Caco-2 (cell line): ENCODE results near the gene MEGF11. TPM values are rescaled to one million over a fixed set of nuclear protein-coding genes. Genes with fewer than 3 reads are reported as not detected.

Source experiments
- BruUV-seq: library from RNA; stranded (reverse); fragments of 400-500 nt; replicated peaks from 2 replicates; lab custom pipeline; 2021; lab: Mats Ljungman, UMichigan
- CTCF ChIA-PET: fragments of 300-600 bp; sonication (Branson Sonifier 250); formaldehyde crosslinking; loops from one replicate; lab custom pipeline; 2022; ENCODE audit warnings: antibody characterized with exemption; lab: Charles Lee
- POLR2A ChIA-PET: fragments of 300-600 bp; sonication (Branson Sonifier 250); formaldehyde crosslinking; loops from one replicate; lab custom pipeline; 2022; ENCODE audit warnings: antibody characterized with exemption; lab: Charles Lee
- DNase-seq, 2 experiments: peaks; one replicate each; pipeline versions ENCODE4 v3.0.0 to v3.0.0-alpha.2; 2020 to 2022
- H3K27me3 ChIP-seq: replicated peaks from 2 replicates; pipeline ENCODE4 v1.6.0; 2011; ENCODE audit warnings: low read length; ENCODE audit not compliant: control insufficient read depth, insufficient read depth
- H3K36me3 ChIP-seq: 2 replicates; pipeline ENCODE4 v1.5.1; 2011; ENCODE audit warnings: low read length; ENCODE audit not compliant: control insufficient read depth, insufficient read depth
- H3K4me1 ChIP-seq: fragments of 250-450 bp; sonication (Bioruptor Pico); 2 replicates; pipeline ENCODE4 v1.5.1; 2020; ENCODE audit warnings: mild to moderate bottlenecking
- H3K4me3 ChIP-seq: 2 replicates; pipeline ENCODE4 v1.5.1; 2011; ENCODE audit warnings: low read depth, mild to moderate bottlenecking, control low read depth, low read length
- H3K9me3 ChIP-seq: fragments of 250-450 bp; sonication (Bioruptor Pico); 2 replicates; pipeline ENCODE4 v1.5.1; 2020; ENCODE audit warnings: mild to moderate bottlenecking, moderate library complexity
- H3K27ac Mint-ChIP-seq: one replicate; pipeline ENCODE4 v1.8.0; 2022; ENCODE audit warnings: mixed read lengths; ENCODE audit not compliant: unreplicated experiment
- H3K27me3 Mint-ChIP-seq: one replicate; pipeline ENCODE4 v1.8.0; 2022; ENCODE audit warnings: mixed read lengths; ENCODE audit not compliant: insufficient read depth, unreplicated experiment
- H3K36me3 Mint-ChIP-seq: one replicate; pipeline ENCODE4 v1.8.0; 2022; ENCODE audit warnings: mild to moderate bottlenecking, mixed read lengths; ENCODE audit not compliant: insufficient read depth, unreplicated experiment
- H3K4me1 Mint-ChIP-seq: one replicate; pipeline ENCODE4 v1.8.0; 2022; ENCODE audit warnings: low read depth, mixed read lengths; ENCODE audit not compliant: unreplicated experiment
- H3K4me3 Mint-ChIP-seq: one replicate; pipeline ENCODE4 v1.8.0; 2022; ENCODE audit warnings: mild to moderate bottlenecking, moderate library complexity, mixed read lengths; ENCODE audit not compliant: unreplicated experiment
- H3K9me3 Mint-ChIP-seq: one replicate; pipeline ENCODE4 v1.8.0; 2022; ENCODE audit warnings: mixed read lengths; ENCODE audit not compliant: unreplicated experiment
- CTCF ChIP-seq, 2 experiments: fragments of 200-600 bp in 1 of 2; IDR thresholded peaks; 1 replicate in 1 of 2; 2 replicates in 1 of 2; pipeline versions ENCODE4 v1.5.1 to v1.8.0; 2011 to 2022; ENCODE audit warnings: antibody characterized with exemption in 1 of 2, control low read depth in 1 of 2, inconsistent platforms in 1 of 2, low read depth in 1 of 2, low read length in 1 of 2, mild to moderate bottlenecking in 1 of 2, moderate library complexity in 1 of 2; ENCODE audit not compliant: insufficient read depth in 1 of 2, severe bottlenecking in 1 of 2, unreplicated experiment in 1 of 2
- intact Hi-C: fragments of 100-400 bp; cut with micrococcal nuclease; formaldehyde crosslinking; loops from one replicate; pipeline ENCODE4 v1.10.0; 2022; ENCODE audit not compliant: unreplicated experiment
- total RNA-seq: library from RNA; stranded (reverse); gene quantifications from 2 replicates; pipeline ENCODE4 v1.2.3, GENCODE V29; 2022

MEGF11 gene
- total RNA-seq, 1 experiment from 2014 or later = 0.66 TPM

DNA sequence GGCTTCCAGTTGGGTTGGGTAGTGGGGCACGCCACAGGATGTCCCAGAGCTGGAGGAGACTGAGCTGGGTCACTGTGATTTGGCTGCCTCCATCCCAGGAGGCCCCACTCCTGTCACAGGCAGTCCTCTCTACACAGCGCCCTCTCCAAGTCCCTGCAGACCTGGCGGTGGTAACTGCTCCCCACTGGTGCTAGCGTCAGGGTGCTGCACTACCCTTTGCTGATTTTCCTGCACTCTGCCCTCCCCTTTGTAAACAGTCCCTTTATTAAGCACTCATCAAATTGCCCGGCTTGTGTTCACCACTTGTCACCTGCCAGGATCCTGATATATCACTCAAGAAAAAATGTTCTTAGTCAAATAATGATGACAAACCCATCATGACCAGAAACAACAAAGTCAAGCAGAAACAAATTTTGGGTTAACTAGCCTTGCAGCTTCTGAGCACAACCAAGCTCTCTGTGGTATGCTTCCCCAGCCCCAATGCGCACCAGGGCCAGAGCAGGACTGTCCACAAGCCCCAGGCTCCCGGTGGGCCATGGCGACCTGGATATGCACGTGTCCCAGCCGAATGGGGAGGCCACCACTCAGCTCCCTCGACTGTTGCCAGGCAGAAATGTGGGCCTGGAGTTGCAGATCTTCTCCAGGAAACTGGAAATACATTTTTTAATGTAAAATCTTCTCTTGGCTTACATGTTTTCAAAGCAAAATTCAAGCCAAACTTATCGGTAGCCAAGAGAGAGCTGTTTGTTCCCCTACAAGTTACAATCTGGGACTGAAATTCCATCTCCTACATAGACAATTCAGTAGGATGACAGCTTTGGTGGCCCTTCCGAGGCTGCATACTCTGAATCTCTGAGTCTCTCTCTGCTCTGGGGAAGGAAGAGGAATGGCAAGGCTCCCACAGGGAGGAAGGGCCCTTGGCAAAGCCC, 24.5 kb downstream of the MEGF11 start:
- Mint-ChIP-seq H3K9me3 (no peaks in the 10 kb centered on the region), H3K4me1 (no peaks in the 10 kb centered on the region), H3K36me3 (no peaks in the 10 kb centered on the region), H3K27ac (no peak overlapping the region), H3K4me3 (no peak overlapping the region), H3K27me3 (no peaks in the 10 kb centered on the region)
- no peaks in the 10 kb centered on the region for H3K27me3 ChIP-seq
- no peaks in the 10 kb centered on the region for H3K9me3 ChIP-seq
- no peak for DNase-seq
- intact Hi-C loops = no loop called here
- POLR2A ChIA-PET = interaction anchor here (0.6 kb wide), 1 partner anchor 88 kb away, joined by 3 read pairs; no protein-coding TSS in a partner anchor
- no peak for TF ChIP-seq CTCF (IDR thresholded peaks at IDR 0.05; ENCODE audit: insufficient read depth in 1 of 2, low read depth in 1 of 2, low read length in 1 of 2, severe bottlenecking in 1 of 2, unreplicated experiment in 1 of 2)
- H3K4me1 ChIP-seq = no peaks in the 10 kb centered on the region
- CTCF ChIA-PET = no interaction called here
- no peak overlapping the region for H3K4me3 ChIP-seq
- no peaks in the 10 kb centered on the region for H3K36me3 ChIP-seq
- BruUV-seq = no TSS peak

DNA sequence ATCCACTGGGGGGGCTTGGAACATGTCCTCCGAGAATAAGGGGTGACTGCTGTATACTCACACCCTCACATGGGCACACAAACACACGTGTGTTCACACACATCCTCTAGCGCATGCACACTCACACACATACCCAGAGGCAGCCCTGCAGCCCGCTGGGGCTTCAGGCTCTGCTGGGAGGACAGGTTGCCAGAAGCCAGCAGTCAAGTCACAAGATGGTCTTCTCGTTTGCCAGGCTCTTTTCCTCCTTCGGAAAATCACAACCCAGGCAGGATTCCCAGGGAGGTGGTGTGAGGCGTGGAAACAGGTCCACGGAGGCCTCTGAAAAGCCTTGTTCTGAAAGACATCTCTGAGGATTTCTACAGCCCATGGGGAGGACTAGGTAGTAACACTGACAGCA, 26.8 kb downstream of the MEGF11 start:
- no peak for DNase-seq
- no peaks in the 10 kb centered on the region for H3K9me3 Mint-ChIP-seq

More for the DNA sequence above, 26.8 kb downstream of the MEGF11 start:
- Mint-ChIP-seq H3K27ac (no peak overlapping the region), H3K4me3 (no peak overlapping the region), H3K27me3 (peaks cover 4% of the 10 kb centered on the region), H3K36me3 (no peaks in the 10 kb centered on the region), H3K4me1 (no peaks in the 10 kb centered on the region)
- Histone ChIP-seq H3K4me3 (no peak overlapping the region), H3K36me3 (no peaks in the 10 kb centered on the region), H3K27me3 (no peaks in the 10 kb centered on the region), H3K4me1 (no peaks in the 10 kb centered on the region), H3K9me3 (no peaks in the 10 kb centered on the region)
- intact Hi-C loops = no loop called here
- no peak for TF ChIP-seq CTCF (IDR thresholded peaks at IDR 0.05; ENCODE audit: insufficient read depth in 1 of 2, low read depth in 1 of 2, low read length in 1 of 2, severe bottlenecking in 1 of 2, unreplicated experiment in 1 of 2)
- no TSS peak for BruUV-seq
- ChIA-PET CTCF (no interaction called here), POLR2A (no interaction called here)
